Measurements from ENCODE around the gene CELSR1. TPM values are rescaled to one million over a fixed set of nuclear protein-coding genes. Genes with fewer than 3 reads are reported as not detected.

The CELSR1 gene
- total and polyA plus RNA-seq, 2 of the 13 experiments (the other 11 are each of a cell fraction or from before 2014, with no cell fraction given), result 0.78 to 1.8 TPM

- H3K4me1 ChIP-seq (ENCODE audit: insufficient read depth, low read length), result peaks cover 58% of the 10 kb centered on the region
- H3K9me3 ChIP-seq (ENCODE audit: low read length), result no peaks in the 10 kb centered on the region
- no peak for TF ChIP-seq ZBTB43 (CRISPR knock-in tag; conservative IDR thresholded peaks at IDR 0.05)
- no peak for TF ChIP-seq ZNF766 (CRISPR knock-in tag; IDR thresholded peaks at IDR 0.05; ENCODE audit: borderline replicate concordance)
- no peak for TF ChIP-seq NFE2L2 (IDR thresholded peaks at IDR 0.05; ENCODE audit: low read length)
- TF ChIP-seq NPAS2 (CRISPR knock-in tag; IDR thresholded peaks at IDR 0.05; ENCODE audit: borderline replicate concordance), result no peak
- TF ChIP-seq RNF219 (CRISPR knock-in tag; IDR thresholded peaks at IDR 0.05), result no peak
- no peak for TF ChIP-seq ZFP1 (CRISPR knock-in tag; IDR thresholded peaks at IDR 0.05)
- no peak for TF ChIP-seq TIGD3 (CRISPR knock-in tag; IDR thresholded peaks at IDR 0.05; ENCODE audit: borderline replicate concordance)
- TF ChIP-seq NFATC3 (CRISPR knock-in tag; IDR thresholded peaks at IDR 0.05), result no peak
- TF ChIP-seq PLSCR1 (CRISPR knock-in tag; IDR thresholded peaks at IDR 0.05; ENCODE audit: borderline replicate concordance), result no peak
- no peak for TF ChIP-seq NKX3-1 (CRISPR knock-in tag; IDR thresholded peaks at IDR 0.05)
- no peak for TF ChIP-seq ZNF121 (CRISPR knock-in tag; IDR thresholded peaks at IDR 0.05)
- no peak for TF ChIP-seq ZNF292 (CRISPR knock-in tag; IDR thresholded peaks at IDR 0.05; ENCODE audit: borderline replicate concordance, low read depth)
- no peak for TF ChIP-seq BCL3 (CRISPR knock-in tag; IDR thresholded peaks at IDR 0.05)
- no peak for TF ChIP-seq ZNF20 (CRISPR knock-in tag; IDR thresholded peaks at IDR 0.05)
- no peak for TF ChIP-seq DNMT3B (CRISPR knock-in tag; conservative IDR thresholded peaks at IDR 0.05)
- no peak for TF ChIP-seq NR0B2 (CRISPR knock-in tag; IDR thresholded peaks at IDR 0.05)
- no peak for TF ChIP-seq LBX2 (CRISPR knock-in tag; IDR thresholded peaks at IDR 0.05; ENCODE audit: borderline replicate concordance)
- no peak for TF ChIP-seq CHCHD3 (CRISPR knock-in tag; IDR thresholded peaks at IDR 0.05)
- no peak for DNase-seq (ENCODE audit: low spot score)
- H3K9ac ChIP-seq (ENCODE audit: insufficient read depth, low read depth, low read length), result no peak overlapping the region
- H3K79me2 ChIP-seq (ENCODE audit: insufficient read depth, low read length), result no peaks in the 10 kb centered on the region
- CTCF ChIA-PET (ENCODE audit: low intra/inter-chr PET ratio, low total read pairs), result no interaction called here
- POLR2A ChIA-PET, result no interaction called here
- in situ Hi-C loops (cut with HindIII; ENCODE audit: extremely low pct_ligation_motif_present, low pct_unique_long_range_greater_than_20kb) (no loop called here), intact Hi-C loops (cut with micrococcal nuclease; ENCODE audit: unreplicated experiment) (no loop called here)
- 61% methylated on average over 11 of the region's 13 CpGs for WGBS (ENCODE audit: low lambda C conversion rate)
- no peaks in the 10 kb centered on the region for H3K27me3 ChIP-seq (ENCODE audit: control insufficient read depth in 1 of 2, insufficient read depth in 2 of 2, low read length in 2 of 2)
- FAIRE-seq, result no peak
- H3K36me3 ChIP-seq (replicated peaks in 1 of 2; ENCODE audit: control insufficient read depth in 1 of 2, insufficient read depth in 2 of 2, low read length in 2 of 2), result no peaks in the 10 kb centered on the region
- ATAC-seq, result no peak
- H3K27ac ChIP-seq (ENCODE audit: extremely low read length, insufficient read depth, low read length), result no peak overlapping the region
- no peak overlapping the region for H3K4me2 ChIP-seq (ENCODE audit: low read depth, low read length)
- H3K4me3 ChIP-seq (replicated peaks in 1 of 3; ENCODE audit: insufficient read depth in 1 of 3, low read depth in 2 of 3, low read length in 3 of 3), result no peak overlapping the region
- BruUV-seq (replicated peaks), result no TSS peak
- no peak overlapping the region for H2AFZ ChIP-seq (ENCODE audit: low read length)
- no peaks in the 10 kb centered on the region for H4K20me1 ChIP-seq (ENCODE audit: insufficient read depth, low read length)
These were observed 108.0 kb downstream of the CELSR1 start for GRCh38 chr22:46429325-46429853.
